ENCODE measurements around the gene GULP1.

Gene GULP1

GRCh38 chr2:188291617-188292347 lies at the start of gene GULP1:
TSS of gene GULP1 (plus strand) at chr2:188291874. CDS start at chr2:188477703, 185,829 bp downstream.
- peak; percentile 27 for DNase-seq

- no peak for DNase-seq
Measured at GRCh38 chr2:188243381-188243780, 48.3 kb upstream of the GULP1 start.

GRCh38 chr2:188244383-188244782 lies 47.3 kb upstream of the GULP1 start:
- DNase-seq, result no peak

- DNase-seq, result no peak
Measured at GRCh38 chr2:188245230-188245629, 46.4 kb upstream of the GULP1 start.

GRCh38 chr2:188248513-188248912 lies 43.2 kb upstream of the GULP1 start:
- no peak for DNase-seq

GRCh38 chr2:188251034-188251433 lies 40.6 kb upstream of the GULP1 start:
- no peak for DNase-seq

GRCh38 chr2:188256420-188256819 lies 35.3 kb upstream of the GULP1 start:
- no peak for DNase-seq

GRCh38 chr2:188265315-188265714 lies 26.4 kb upstream of the GULP1 start:
- DNase-seq, result no peak

GRCh38 chr2:188267776-188268175 lies 23.9 kb upstream of the GULP1 start:
- no peak for DNase-seq

GRCh38 chr2:188269004-188269403 lies 22.7 kb upstream of the GULP1 start:
- DNase-seq, result no peak

GRCh38 chr2:188272121-188272520 lies 19.6 kb upstream of the GULP1 start:
- no peak for DNase-seq

- DNase-seq, result no peak
Measured at GRCh38 chr2:188274274-188274673, 17.4 kb upstream of the GULP1 start.

- no peak for DNase-seq
Measured at GRCh38 chr2:188276255-188276654, 15.4 kb upstream of the GULP1 start.

- DNase-seq, result no peak
Measured at GRCh38 chr2:188277786-188278185, 13.9 kb upstream of the GULP1 start.

- DNase-seq, result no peak
Measured at GRCh38 chr2:188278388-188279092, 13.1 kb upstream of the GULP1 start.

- DNase-seq, result no peak
Measured at GRCh38 chr2:188279093-188279445, 12.6 kb upstream of the GULP1 start.

GRCh38 chr2:188280811-188281222 lies 10.9 kb upstream of the GULP1 start:
- no peak for DNase-seq

- DNase-seq, result no peak
Measured at GRCh38 chr2:188282907-188283306, 8.8 kb upstream of the GULP1 start.

- DNase-seq, result peak; percentile 28
Measured at GRCh38 chr2:188284251-188284650, 7.4 kb upstream of the GULP1 start.

- no peak for DNase-seq
Measured at GRCh38 chr2:188285049-188285448, 6.6 kb upstream of the GULP1 start.

GRCh38 chr2:188285774-188286173 lies 5.9 kb upstream of the GULP1 start:
- no peak for DNase-seq

GRCh38 chr2:188291142-188291616 lies 495 bp upstream of the GULP1 start:
- DNase-seq, result no peak

- no peak for DNase-seq
Measured at GRCh38 chr2:188292348-188293239, 920 bp downstream of the GULP1 start.
